HPDE6-E6E7 (cell line): ENCODE measurements around the gene CLEC18C.
"Not testable (repeated sequence)": the region's sequence is repeated elsewhere in the genome, so short reads cannot be mapped to it uniquely, and the experiment has no call there.

Experiments used
- DNase-seq: peaks from one replicate; pipeline ENCODE4 v3.0.0; 2011; ENCODE audit warnings: missing footprints; ENCODE audit errors: extremely low spot score

Gene CLEC18C

GRCh38 chr16:70206382-70206781 is 32.8 kb downstream of the CLEC18C start:
- DNase-seq, result not testable (repeated sequence)

GRCh38 chr16:70218586-70218985 is 45.0 kb downstream of the CLEC18C start:
- not testable (repeated sequence) for DNase-seq

GRCh38 chr16:70222574-70222973 is 49.0 kb downstream of the CLEC18C start:
- DNase-seq, result not testable (repeated sequence)

GRCh38 chr16:70223216-70223615 is 49.6 kb downstream of the CLEC18C start:
- DNase-seq, result not testable (repeated sequence)

GRCh38 chr16:70223971-70224513 is 50.5 kb downstream of the CLEC18C start:
- DNase-seq, result not testable (repeated sequence)

- not testable (repeated sequence) for DNase-seq
Observed at GRCh38 chr16:70224645-70225044, 51.1 kb downstream of the CLEC18C start.

GRCh38 chr16:70225430-70225829 is 51.8 kb downstream of the CLEC18C start:
- not testable (repeated sequence) for DNase-seq

- DNase-seq, result not testable (repeated sequence)
Observed at GRCh38 chr16:70226024-70226423, 52.4 kb downstream of the CLEC18C start.

- not testable (repeated sequence) for DNase-seq
Observed at GRCh38 chr16:70231831-70232230, 58.2 kb downstream of the CLEC18C start.
